ENCODE data around the gene PRKCA. TPM values are rescaled to one million over a fixed set of nuclear protein-coding genes. Genes with fewer than 3 reads are reported as not detected.

The PRKCA gene
- total RNA-seq, 1 experiment from 2014 or later: 20.7 TPM

GRCh38 chr17:66569572-66569971, 267.2 kb downstream of the PRKCA start:
- Mint-ChIP-seq H3K4me3 (ENCODE audit: unreplicated experiment) (no peak overlapping the region), H3K27me3 (ENCODE audit: insufficient read depth, unreplicated experiment) (no peaks in the 10 kb centered on the region), H3K27ac (ENCODE audit: low read depth, unreplicated experiment) (no peak overlapping the region), H3K36me3 (ENCODE audit: insufficient read depth, unreplicated experiment) (peaks cover 6% of the 10 kb centered on the region), H3K4me1 (ENCODE audit: insufficient read depth, unreplicated experiment) (peaks cover 11% of the 10 kb centered on the region), H3K9me3 (ENCODE audit: unreplicated experiment) (no peaks in the 10 kb centered on the region)
- no peak for TF ChIP-seq CTCF (IDR thresholded peaks at IDR 0.05; ENCODE audit: unreplicated experiment)
- CTCF ChIA-PET: interaction anchor here (1.2 kb wide), 1 partner anchor 94 kb away, joined by 4 read pairs; no protein-coding TSS in a partner anchor
- no peak for DNase-seq (ENCODE audit: unreplicated experiment)
- intact Hi-C loops (cut with micrococcal nuclease): loop anchor here (10.0 kb wide), 1 partner anchor 135 kb away; no protein-coding TSS in a partner anchor
- POLR2A ChIA-PET: interaction anchor here (0.6 kb wide), 1 partner anchor 74 kb away, joined by 3 read pairs; no protein-coding TSS in a partner anchor
- no TSS peak for BruUV-seq (replicated peaks)

GRCh38 chr17:66570447-66571195, 268.2 kb downstream of the PRKCA start:
- DNase-seq (ENCODE audit: unreplicated experiment): peak; percentile 22
- Mint-ChIP-seq H3K27me3 (ENCODE audit: insufficient read depth, unreplicated experiment) (no peaks in the 10 kb centered on the region), H3K4me3 (ENCODE audit: unreplicated experiment) (no peak overlapping the region), H3K4me1 (ENCODE audit: insufficient read depth, unreplicated experiment) (peaks cover 11% of the 10 kb centered on the region), H3K9me3 (ENCODE audit: unreplicated experiment) (no peaks in the 10 kb centered on the region), H3K36me3 (ENCODE audit: insufficient read depth, unreplicated experiment) (peaks cover 6% of the 10 kb centered on the region), H3K27ac (ENCODE audit: low read depth, unreplicated experiment) (no peak overlapping the region)
- ChIA-PET POLR2A (interaction anchor here (0.7 kb wide), 1 partner anchor 11 kb away, joined by 3 read pairs; no protein-coding TSS in a partner anchor), CTCF (interaction anchor here (1.2 kb wide), 1 partner anchor 93 kb away, joined by 4 read pairs; no protein-coding TSS in a partner anchor)
- no peak for TF ChIP-seq CTCF (IDR thresholded peaks at IDR 0.05; ENCODE audit: unreplicated experiment)
- intact Hi-C loops (cut with micrococcal nuclease): no loop called here
- no TSS peak for BruUV-seq (replicated peaks)

GRCh38 chr17:66571745-66572144, 269.3 kb downstream of the PRKCA start:
- H3K4me3 Mint-ChIP-seq (ENCODE audit: unreplicated experiment): no peak overlapping the region
- ChIA-PET POLR2A (no interaction called here), CTCF (no interaction called here)
- no peak for DNase-seq (ENCODE audit: unreplicated experiment)
- no peaks in the 10 kb centered on the region for H3K27me3 Mint-ChIP-seq (ENCODE audit: insufficient read depth, unreplicated experiment)
- no peak overlapping the region for H3K27ac Mint-ChIP-seq (ENCODE audit: low read depth, unreplicated experiment)
- no TSS peak for BruUV-seq (replicated peaks)
- no peaks in the 10 kb centered on the region for H3K9me3 Mint-ChIP-seq (ENCODE audit: unreplicated experiment)
- H3K36me3 Mint-ChIP-seq (ENCODE audit: insufficient read depth, unreplicated experiment): no peaks in the 10 kb centered on the region
- H3K4me1 Mint-ChIP-seq (ENCODE audit: insufficient read depth, unreplicated experiment): peaks cover 11% of the 10 kb centered on the region
- TF ChIP-seq CTCF (IDR thresholded peaks at IDR 0.05; ENCODE audit: unreplicated experiment): no peak
- intact Hi-C loops (cut with micrococcal nuclease): no loop called here

GRCh38 chr17:66573078-66573477, 270.7 kb downstream of the PRKCA start:
- no peaks in the 10 kb centered on the region for H3K9me3 Mint-ChIP-seq (ENCODE audit: unreplicated experiment)
- no peak for DNase-seq (ENCODE audit: unreplicated experiment)
- no peaks in the 10 kb centered on the region for H3K27me3 Mint-ChIP-seq (ENCODE audit: insufficient read depth, unreplicated experiment)
- H3K4me1 Mint-ChIP-seq (ENCODE audit: insufficient read depth, unreplicated experiment): no peaks in the 10 kb centered on the region
- TF ChIP-seq CTCF (IDR thresholded peaks at IDR 0.05; ENCODE audit: unreplicated experiment): no peak
- intact Hi-C loops (cut with micrococcal nuclease): no loop called here
- H3K36me3 Mint-ChIP-seq (ENCODE audit: insufficient read depth, unreplicated experiment): no peaks in the 10 kb centered on the region
- no peak overlapping the region for H3K27ac Mint-ChIP-seq (ENCODE audit: low read depth, unreplicated experiment)
- ChIA-PET CTCF (interaction anchor here (0.6 to 2.0 kb wide), 3 partner anchors 15 to 372 kb away, joined by 3 to 4 read pairs (median 3); no protein-coding TSS in a partner anchor), POLR2A (no interaction called here)
- H3K4me3 Mint-ChIP-seq (ENCODE audit: unreplicated experiment): no peak overlapping the region
- BruUV-seq (replicated peaks): no TSS peak

Data from MCF 10A (cell line).